ENCODE measurements around the gene HEATR5A. TPM values are rescaled to one million over a fixed set of nuclear protein-coding genes. Genes with fewer than 3 reads are reported as not detected.

HEATR5A gene
- total RNA-seq, 6 experiments from 2014 or later, result 13.2 to 20.8 (median 17.6) TPM

DNA sequence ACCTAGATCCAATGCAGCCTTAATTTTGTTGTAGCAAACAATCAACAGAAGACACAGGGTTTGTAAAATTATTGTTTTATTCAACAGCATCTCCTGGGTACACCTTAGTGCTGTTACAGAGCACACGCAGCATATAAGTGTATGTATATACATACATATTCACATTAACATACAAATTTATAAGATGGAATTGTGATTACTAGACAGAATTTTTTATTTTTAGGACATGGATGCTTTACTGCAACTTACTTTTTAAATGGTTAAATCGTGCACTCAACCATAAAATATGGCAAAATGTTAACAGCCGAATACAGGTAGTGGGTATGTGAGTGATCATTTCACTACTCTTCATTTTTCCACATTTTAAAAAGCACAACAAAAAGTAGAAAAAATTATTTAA, 16.6 kb downstream of the HEATR5A start:
- Histone ChIP-seq H3K27me3 (no peaks in the 10 kb centered on the region), H3K27ac (no peak overlapping the region), H3K36me3 (peaks cover 0 to 6% (median 0%) of the 10 kb centered on the region in 4 donors), H3K4me1 (no peaks in the 10 kb centered on the region), H3K9me3 (no peaks in the 10 kb centered on the region), H3K4me3 (no peak overlapping the region)
- intact Hi-C loops (cut with DNase I), result no loop called here
- 98% methylated on average over 3 of the region's 3 CpGs for WGBS (ENCODE audit: insufficient coverage, low coverage, low lambda C conversion rate, missing lambda C conversion rate)
- no peak for ATAC-seq
- DNase-seq, result no peak
- TF ChIP-seq, protein P1, sequence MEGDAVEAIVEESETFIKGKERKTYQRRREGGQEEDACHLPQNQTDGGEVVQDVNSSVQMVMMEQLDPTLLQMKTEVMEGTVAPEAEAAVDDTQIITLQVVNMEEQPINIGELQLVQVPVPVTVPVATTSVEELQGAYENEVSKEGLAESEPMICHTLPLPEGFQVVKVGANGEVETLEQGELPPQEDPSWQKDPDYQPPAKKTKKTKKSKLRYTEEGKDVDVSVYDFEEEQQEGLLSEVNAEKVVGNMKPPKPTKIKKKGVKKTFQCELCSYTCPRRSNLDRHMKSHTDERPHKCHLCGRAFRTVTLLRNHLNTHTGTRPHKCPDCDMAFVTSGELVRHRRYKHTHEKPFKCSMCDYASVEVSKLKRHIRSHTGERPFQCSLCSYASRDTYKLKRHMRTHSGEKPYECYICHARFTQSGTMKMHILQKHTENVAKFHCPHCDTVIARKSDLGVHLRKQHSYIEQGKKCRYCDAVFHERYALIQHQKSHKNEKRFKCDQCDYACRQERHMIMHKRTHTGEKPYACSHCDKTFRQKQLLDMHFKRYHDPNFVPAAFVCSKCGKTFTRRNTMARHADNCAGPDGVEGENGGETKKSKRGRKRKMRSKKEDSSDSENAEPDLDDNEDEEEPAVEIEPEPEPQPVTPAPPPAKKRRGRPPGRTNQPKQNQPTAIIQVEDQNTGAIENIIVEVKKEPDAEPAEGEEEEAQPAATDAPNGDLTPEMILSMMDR (IDR thresholded peaks at IDR 0.05), result no peak
- no peak for TF ChIP-seq POLR2A (IDR thresholded peaks at IDR 0.05)

DNA sequence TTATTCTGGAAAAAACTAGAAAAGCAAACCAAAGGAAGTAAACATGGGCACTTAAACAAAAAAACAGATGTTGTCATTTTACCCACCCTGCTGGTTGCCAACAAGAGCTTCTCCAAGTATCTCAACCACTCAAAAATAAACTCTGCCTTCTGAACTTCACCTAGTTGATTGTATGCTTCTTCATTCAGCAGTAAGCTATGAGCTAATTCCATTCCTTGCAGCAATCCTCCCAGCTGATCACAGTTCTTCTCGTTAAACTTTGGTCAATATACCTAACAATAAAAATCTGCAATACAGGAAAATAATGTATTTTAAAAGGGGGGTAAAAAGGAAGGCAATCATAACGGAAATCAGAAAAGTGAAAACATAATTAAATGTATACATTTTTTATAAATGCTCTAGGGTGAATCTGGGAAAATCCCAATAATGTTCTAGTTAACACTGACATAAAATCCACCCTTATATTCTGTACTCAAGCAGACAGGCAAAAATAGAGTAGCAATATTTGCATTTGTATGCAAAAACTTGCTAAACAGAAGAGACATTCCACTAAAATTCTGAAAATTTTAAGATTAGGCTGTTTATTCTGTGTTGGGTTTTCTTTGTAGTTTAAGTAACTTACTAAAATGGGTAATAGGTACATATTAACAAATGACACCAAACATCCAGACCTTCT, 17.4 kb downstream of the HEATR5A start:
- H3K9me3 ChIP-seq, result no peaks in the 10 kb centered on the region
- H3K4me1 ChIP-seq, result no peaks in the 10 kb centered on the region
- intact Hi-C loops (cut with DNase I), result no loop called here
- DNase-seq (no peak), ATAC-seq (no peak)
- TF ChIP-seq, protein P1 (IDR thresholded peaks at IDR 0.05), result no peak
- no peak for TF ChIP-seq POLR2A (IDR thresholded peaks at IDR 0.05)
- peaks cover 0 to 6% (median 3%) of the 10 kb centered on the region in 4 donors for H3K36me3 ChIP-seq
- H3K27ac ChIP-seq, result no peak overlapping the region
- no peak overlapping the region for H3K4me3 ChIP-seq
- H3K27me3 ChIP-seq, result no peaks in the 10 kb centered on the region
- 85% methylated on average over 2 of the region's 2 CpGs for WGBS (ENCODE audit: insufficient coverage, low coverage, low lambda C conversion rate, missing lambda C conversion rate)

DNA sequence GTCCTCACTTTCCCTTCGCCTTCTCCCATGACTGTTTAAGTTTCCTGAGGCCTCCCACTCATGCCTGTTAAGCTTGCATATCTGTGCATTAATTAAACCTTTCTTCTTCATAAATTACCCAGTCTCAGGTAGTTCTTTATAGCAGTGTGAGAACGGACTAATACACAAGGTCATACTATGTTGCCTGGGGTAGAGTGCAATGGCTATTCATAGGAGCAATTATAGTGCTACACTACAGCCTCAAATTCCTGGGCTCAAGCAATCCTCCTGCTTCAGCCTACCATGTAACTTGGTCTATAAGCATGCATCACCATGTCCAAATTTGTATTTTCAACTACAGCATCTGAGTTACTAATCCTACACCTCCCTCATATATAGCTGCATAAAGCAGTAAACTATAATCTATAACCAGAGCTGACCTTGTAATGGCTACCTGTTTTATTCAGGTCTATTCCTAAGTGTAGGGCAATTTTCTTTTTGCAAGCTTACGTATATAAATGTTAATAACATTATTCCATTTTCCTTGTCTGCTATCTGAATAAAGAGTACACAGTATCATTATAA, 18.9 kb downstream of the HEATR5A start:
- intact Hi-C loops (cut with DNase I), result no loop called here
- H3K36me3 ChIP-seq, result peaks cover 0 to 10% (median 3%) of the 10 kb centered on the region in 4 donors
- no peaks in the 10 kb centered on the region for H3K4me1 ChIP-seq
- ATAC-seq (no peak), DNase-seq (no peak)
- no peaks in the 10 kb centered on the region for H3K9me3 ChIP-seq
- no peak overlapping the region for H3K27ac ChIP-seq
- no peak for TF ChIP-seq POLR2A (IDR thresholded peaks at IDR 0.05)
- WGBS (ENCODE audit: insufficient coverage, low coverage, low lambda C conversion rate, missing lambda C conversion rate), result 95% methylated on average over 3 of the region's 3 CpGs
- H3K4me3 ChIP-seq, result no peak overlapping the region
- no peaks in the 10 kb centered on the region for H3K27me3 ChIP-seq

DNA sequence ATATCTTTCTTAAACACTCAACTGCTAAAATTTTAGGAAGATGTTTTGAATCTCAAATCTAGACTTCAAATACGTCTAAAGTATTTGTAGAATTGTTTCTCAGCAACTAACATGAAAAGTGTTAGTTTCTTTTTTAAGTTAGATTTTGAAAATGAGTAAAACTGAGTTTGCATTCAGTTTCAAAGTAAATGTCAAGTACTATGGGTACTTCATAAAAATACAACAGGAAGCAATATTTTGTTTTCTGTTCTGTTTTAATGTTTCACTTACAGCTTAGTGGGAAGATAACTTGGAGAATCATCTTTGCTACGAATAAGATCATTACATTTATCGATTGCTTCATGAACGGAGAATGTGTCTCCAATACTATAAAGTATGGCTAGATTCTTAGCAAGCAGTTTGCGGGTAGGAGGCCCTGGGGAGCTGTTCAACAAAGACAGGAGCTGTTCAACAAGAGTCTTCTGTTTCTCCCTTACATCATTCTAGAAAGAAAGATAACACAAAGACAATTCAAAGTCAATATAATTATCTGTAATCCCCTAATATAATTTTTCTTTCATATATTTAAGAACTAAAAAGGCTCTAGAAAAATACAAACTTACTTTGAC, 20.2 kb downstream of the HEATR5A start:
- no peak for TF ChIP-seq POLR2A (IDR thresholded peaks at IDR 0.05)
- TF ChIP-seq, protein P1 (IDR thresholded peaks at IDR 0.05), result no peak
- intact Hi-C loops (cut with DNase I), result no loop called here
- Histone ChIP-seq H3K27me3 (no peaks in the 10 kb centered on the region), H3K4me1 (no peaks in the 10 kb centered on the region), H3K27ac (no peak overlapping the region), H3K36me3 (peaks cover 0 to 10% (median 3%) of the 10 kb centered on the region in 4 donors), H3K4me3 (no peak overlapping the region), H3K9me3 (no peaks in the 10 kb centered on the region)
- WGBS (ENCODE audit: insufficient coverage, low coverage, low lambda C conversion rate, missing lambda C conversion rate), result 85% methylated on average over 5 of the region's 5 CpGs
- DNase-seq (no peak), ATAC-seq (no peak)

DNA sequence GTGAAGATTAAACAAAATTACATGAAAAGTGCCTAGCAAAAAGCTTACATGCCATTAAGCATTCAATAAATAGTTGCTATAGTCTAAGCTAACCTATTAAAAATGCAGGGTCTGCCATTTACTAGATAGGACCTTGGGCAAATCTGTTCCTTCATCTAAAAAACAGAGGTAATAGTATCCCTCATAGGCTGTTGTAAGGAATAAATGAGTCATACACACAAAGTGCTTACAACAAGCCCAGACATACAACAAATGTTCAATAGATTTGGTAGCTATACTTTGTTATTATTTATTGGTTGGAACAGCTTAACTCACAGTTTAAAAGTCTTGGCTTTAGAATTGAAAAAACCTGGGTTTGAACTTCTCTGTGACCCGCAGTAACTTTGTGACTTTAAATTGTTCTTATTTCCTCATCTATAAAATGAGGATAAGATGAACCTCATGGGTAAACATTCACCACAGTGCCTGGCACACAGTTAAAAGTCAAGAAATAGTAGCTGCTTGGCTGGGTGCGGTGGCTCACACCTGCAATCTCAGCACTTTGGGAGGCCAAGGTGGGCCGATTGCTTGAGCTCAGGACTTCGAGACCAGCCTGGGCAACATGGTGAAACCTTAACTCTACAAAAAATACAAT, 24.7 kb downstream of the HEATR5A start:
- ATAC-seq, result no peak
- intact Hi-C loops (cut with DNase I), result no loop called here
- Histone ChIP-seq H3K9me3 (no peaks in the 10 kb centered on the region), H3K27me3 (no peaks in the 10 kb centered on the region), H3K36me3 (peaks cover 0 to 31% (median 3%) of the 10 kb centered on the region in 4 donors), H3K27ac (no peak overlapping the region), H3K4me1 (no peaks in the 10 kb centered on the region), H3K4me3 (no peak overlapping the region)
- 100% methylated on average over 1 of the region's 4 CpGs for WGBS (ENCODE audit: insufficient coverage, low coverage, low lambda C conversion rate, missing lambda C conversion rate)
- no peak for DNase-seq
- no peak for TF ChIP-seq POLR2A (IDR thresholded peaks at IDR 0.05)
- TF ChIP-seq, protein P1 (IDR thresholded peaks at IDR 0.05), result no peak

Measured in right lobe of liver (tissue), 6 donors.